Esophagus squamous epithelium (tissue), 5 donors: Measurements from ENCODE around the gene KHNYN. TPM values are rescaled to one million over a fixed set of nuclear protein-coding genes. Genes with fewer than 3 reads are reported as not detected.

ENCODE experiments used
- DNase-seq: peaks from one replicate; lab custom pipeline; 2025; lab: John Stamatoyannopoulos, UW
- H3K27ac ChIP-seq, 4 donors: fragments of 200-600 bp; sonication (generic); one replicate each; pipeline ENCODE4 v1.5.1; 2016 to 2019; ENCODE audit warnings: mild to moderate bottlenecking in 1 of 4
- H3K27me3 ChIP-seq, 4 donors: fragments of 200-600 bp; sonication (generic); 1 replicate in 3 of 4; 2 replicates in 1 of 4; pipeline versions ENCODE4 v1.5.1 to v1.6.0; 2017 to 2021; ENCODE audit warnings: antibody characterized with exemption in 1 of 4
- H3K36me3 ChIP-seq, 3 donors: fragments of 200-600 bp; sonication (generic); one replicate each; pipeline ENCODE4 v1.5.1; 2016 to 2019
- H3K4me1 ChIP-seq, 3 donors: fragments of 200-600 bp; sonication (generic); one replicate each; pipeline ENCODE4 v1.5.1; 2017 to 2019
- H3K4me3 ChIP-seq, 4 donors: fragments of 200-600 bp; sonication (generic); 1 replicate in 3 of 4; 2 replicates in 1 of 4; pipeline ENCODE4 v1.5.1; 2016 to 2019; ENCODE audit warnings: mild to moderate bottlenecking in 2 of 4, moderate library complexity in 1 of 4
- H3K9me3 ChIP-seq, 3 donors: fragments of 200-600 bp; sonication (generic); one replicate each; pipeline ENCODE4 v1.5.1; 2016 to 2019
- CTCF ChIP-seq, 6 experiments: fragments of 450-650 bp in 4 of 6; fragments of 200-600 bp in 2 of 6; sonication (generic) in 2 of 6; IDR thresholded peaks; one replicate each; pipeline ENCODE4 v1.5.1; 2016 to 2019; ENCODE audit warnings: antibody characterized with exemption in 6 of 6, mild to moderate bottlenecking in 4 of 6, moderate library complexity in 4 of 6
- POLR2A ChIP-seq, 4 donors: fragments of 450-650 bp; IDR thresholded peaks; one replicate each; pipeline ENCODE4 v1.6.1; 2017; ENCODE audit warnings: antibody characterized with exemption in 4 of 4, mild to moderate bottlenecking in 4 of 4, moderate library complexity in 3 of 4
- WGBS, 2 donors: methylation state at CpG; one replicate each; pipeline ENCODE4 v1.1.5; 2018; 5-methylcytosine and 5-hydroxymethylcytosine counted together
- intact Hi-C: fragments of 100-400 bp; cut with DNase I; formaldehyde crosslinking; loops from one replicate; pipeline ENCODE4 v1.15.0; 2022
- total RNA-seq, 4 donors: library from RNA; depleted of rRNA; stranded (reverse); fragments of >200 nt; gene quantifications; one replicate each; pipeline ENCODE4 v1.1.0, GENCODE V29; 2016
- donor health status: DM: yes; HTN: yes; CAD: no.

Gene KHNYN
- total RNA-seq, 4 donors from 2014 or later, result 35.6 to 68.9 (median 42.9) TPM

GRCh38 chr14:24483604-24484252, 54.0 kb downstream of the KHNYN start:
- H3K27ac ChIP-seq, result no peak overlapping the region
- intact Hi-C loops, result no loop called here
- no peaks in the 10 kb centered on the region for H3K9me3 ChIP-seq
- H3K27me3 ChIP-seq, result no peaks in the 10 kb centered on the region
- H3K36me3 ChIP-seq, result no peaks in the 10 kb centered on the region
- no peak for TF ChIP-seq CTCF (IDR thresholded peaks at IDR 0.05)
- no peak for TF ChIP-seq POLR2A (IDR thresholded peaks at IDR 0.05)
- no peaks in the 10 kb centered on the region for H3K4me1 ChIP-seq
- 32 to 33% methylated on average over 2 to 4 of the region's 4 CpGs for whole genome bisulfite sequencing, 2 donors
- no peak for DNase-seq
- no peak overlapping the region for H3K4me3 ChIP-seq

Other genes starting within 250 kb of the KHNYN start
- 10 to 100 TPM; 32.9 to 55.1 (median 40.4) TPM for gene IPO4, start 241.1 kb upstream of the KHNYN start, total RNA-seq
- 10 to 100 TPM; 36.4 to 51.3 (median 44.6) TPM for gene TM9SF1, start 234.5 kb upstream of the KHNYN start, total RNA-seq
- not detected for gene TSSK4, start 224.3 kb upstream of the KHNYN start, total RNA-seq
- gene CHMP4A, start 216.5 kb upstream of the KHNYN start, total RNA-seq, result 10 to 100 TPM; 23.6 to 80.7 (median 62.8) TPM
- 10 to 100 TPM in 2 of 4 donors, 1 to 10 TPM in 2; 1.4 to 12.4 (median 8.6) TPM for gene MDP1, start 213.9 kb upstream of the KHNYN start, total RNA-seq
- 100 to 1,000 TPM in 3 of 4 donors, 10 to 100 TPM in 1; 93.1 to 182 (median 121) TPM for gene NEDD8, start 197.6 kb upstream of the KHNYN start, total RNA-seq
- 10 to 100 TPM; 18.5 to 47.7 (median 33.1) TPM for gene GMPR2, start 197.0 kb upstream of the KHNYN start, total RNA-seq
- 10 to 100 TPM; 46.3 to 94.3 (median 56.1) TPM for gene TINF2, start 187.3 kb upstream of the KHNYN start, total RNA-seq
- 1,000 to 10,000 TPM in 2 of 4 donors, 100 to 1,000 TPM in 2; 566 to 1,879 (median 1,037) TPM for gene TGM1, start 166.8 kb upstream of the KHNYN start, total RNA-seq
- 100 to 1,000 TPM in 2 of 4 donors, 10 to 100 TPM in 2; 68.9 to 171 (median 108) TPM for gene RABGGTA, start 158.4 kb upstream of the KHNYN start, total RNA-seq
- gene DHRS1, start 130.2 kb upstream of the KHNYN start, total RNA-seq, result 100 to 1,000 TPM in 2 of 4 donors, 10 to 100 TPM in 2; 81.6 to 164 (median 101) TPM
- 10 to 100 TPM; 18.0 to 29.8 (median 25.0) TPM for gene NOP9, start 130.1 kb upstream of the KHNYN start, total RNA-seq
- 10 to 100 TPM; 18.3 to 41.4 (median 30.4) TPM for gene CIDEB, start 122.0 kb upstream of the KHNYN start, total RNA-seq
- gene LTB4R2, start 119.8 kb upstream of the KHNYN start, total RNA-seq, result 100 to 1,000 TPM in 3 of 4 donors, 10 to 100 TPM in 1; 66.0 to 169 (median 123) TPM
- gene LTB4R, start 118.5 kb upstream of the KHNYN start, total RNA-seq, result 10 to 100 TPM; 47.9 to 99.9 (median 85.4) TPM
- gene ADCY4, start 94.9 kb upstream of the KHNYN start, total RNA-seq, result 10 to 100 TPM in 2 of 4 donors, 1 to 10 TPM in 2; 3.1 to 23.1 (median 11.7) TPM
- gene RIPK3, start 90.0 kb upstream of the KHNYN start, total RNA-seq, result 10 to 100 TPM; 10.3 to 21.4 (median 12.7) TPM
- 10 to 100 TPM in 2 of 4 donors, 1 to 10 TPM in 2; 2.7 to 22.5 (median 9.2) TPM for gene NFATC4, start 61.8 kb upstream of the KHNYN start, total RNA-seq
- 10 to 100 TPM in 3 of 4 donors, 1 to 10 TPM in 1; 4.7 to 14.7 (median 11.8) TPM for gene NYNRIN, start 31.0 kb upstream of the KHNYN start, total RNA-seq
- under 1 TPM in 3 of 4 donors, not detected in 1; 0.13 to 0.95 (median 0.85) TPM for gene CBLN3, start 286 bp upstream of the KHNYN start, total RNA-seq
- gene SDR39U1, start 12.8 kb downstream of the KHNYN start, total RNA-seq, result 10 to 100 TPM; 16.1 to 36.0 (median 20.4) TPM
- gene CMA1, start 78.3 kb downstream of the KHNYN start, total RNA-seq, result 1 to 10 TPM in 1 of 4 donors, under 1 TPM in 1, not detected in 2; 0.53 to 2.7 TPM
- gene CTSG, start 146.3 kb downstream of the KHNYN start, total RNA-seq, result 10 to 100 TPM in 1 of 4 donors, 1 to 10 TPM in 1, not detected in 2; 1.1 to 24.4 TPM
- 1 to 10 TPM in 2 of 4 donors, under 1 TPM in 1, not detected in 1; 0.53 to 5.1 (median 1.9) TPM for gene GZMH, start 179.7 kb downstream of the KHNYN start, total RNA-seq
- gene GZMB, start 204.2 kb downstream of the KHNYN start, total RNA-seq, result 1 to 10 TPM in 3 of 4 donors, under 1 TPM in 1; 0.99 to 8.5 (median 6.1) TPM